ENCODE results near the gene TBC1D9. TPM values are rescaled to one million over a fixed set of nuclear protein-coding genes. Genes with fewer than 3 reads are reported as not detected.
"Not testable (repeated sequence)": the region's sequence is repeated elsewhere in the genome, so short reads cannot be mapped to it uniquely, and the experiment has no call there.

The TBC1D9 gene
- total and polyA plus RNA-seq, 7 donors = 1.6 to 5.4 (median 2.1) TPM

GRCh38 chr4:140799686-140800225, 43.6 kb upstream of the TBC1D9 start:
- no peak overlapping the region for H3K27ac ChIP-seq
- no peak for DNase-seq
- no peaks in the 10 kb centered on the region for H3K36me3 ChIP-seq (ENCODE audit: insufficient read depth in 1 of 2, low read depth in 1 of 2)
- no peak for TF ChIP-seq CTCF (IDR thresholded peaks at IDR 0.05)
- 79 to 80% (median 80%) methylated on average over 5 of the region's 5 CpGs for WGBS, 3 donors
- H3K9me3 ChIP-seq = no peaks in the 10 kb centered on the region
- intact Hi-C loops (cut with DNase I) = no loop called here
- no peak for ATAC-seq
- no peaks in the 10 kb centered on the region for H3K4me1 ChIP-seq
- H3K27me3 ChIP-seq (ENCODE audit: insufficient read depth in 3 of 3, low read length in 2 of 3) = no peaks in the 10 kb centered on the region
- H3K4me3 ChIP-seq = no peak overlapping the region

- Histone ChIP-seq H3K4me3 (no peak overlapping the region), H3K36me3 (ENCODE audit: insufficient read depth in 1 of 2, low read depth in 1 of 2) (no peaks in the 10 kb centered on the region), H3K9me3 (no peaks in the 10 kb centered on the region), H3K27ac (no peak overlapping the region), H3K27me3 (ENCODE audit: insufficient read depth in 3 of 3, low read length in 2 of 3) (no peaks in the 10 kb centered on the region), H3K4me1 (no peaks in the 10 kb centered on the region)
- ATAC-seq (no peak), DNase-seq (no peak)
- 60 to 72% (median 70%) methylated on average over 2 of the region's 2 CpGs for WGBS, 3 donors
- intact Hi-C loops (cut with DNase I) = no loop called here
- no peak for TF ChIP-seq CTCF (IDR thresholded peaks at IDR 0.05)
Measured at GRCh38 chr4:140793291-140793690, 37.1 kb upstream of the TBC1D9 start.

- WGBS, 3 donors = 83 to 96% (median 92%) methylated on average over 3 of the region's 3 CpGs
- TF ChIP-seq CTCF (IDR thresholded peaks at IDR 0.05) = no peak
- Histone ChIP-seq H3K27me3 (ENCODE audit: insufficient read depth in 3 of 3, low read length in 2 of 3) (no peaks in the 10 kb centered on the region), H3K36me3 (ENCODE audit: insufficient read depth in 1 of 2, low read depth in 1 of 2) (no peaks in the 10 kb centered on the region), H3K27ac (no peak overlapping the region), H3K9me3 (no peaks in the 10 kb centered on the region), H3K4me1 (no peaks in the 10 kb centered on the region), H3K4me3 (no peak overlapping the region)
- intact Hi-C loops (cut with DNase I) = no loop called here
- DNase-seq (peak in 1 of 2 donors; percentile 53), ATAC-seq (no peak)
Measured at GRCh38 chr4:140790765-140791164, 34.6 kb upstream of the TBC1D9 start.

- ATAC-seq = no peak
- intact Hi-C loops (cut with DNase I) = no loop called here
- no peaks in the 10 kb centered on the region for H3K4me1 ChIP-seq
- no peak overlapping the region for H3K4me3 ChIP-seq
- no peak for TF ChIP-seq CTCF (IDR thresholded peaks at IDR 0.05)
- no peaks in the 10 kb centered on the region for H3K27me3 ChIP-seq (ENCODE audit: insufficient read depth in 3 of 3, low read length in 2 of 3)
- H3K9me3 ChIP-seq = no peaks in the 10 kb centered on the region
- H3K36me3 ChIP-seq (ENCODE audit: insufficient read depth in 1 of 2, low read depth in 1 of 2) = no peaks in the 10 kb centered on the region
- 69 to 71% (median 71%) methylated on average over 4 of the region's 4 CpGs for WGBS, 3 donors
- H3K27ac ChIP-seq = no peak overlapping the region
- no peak for DNase-seq
Measured at GRCh38 chr4:140790171-140790570, 34.0 kb upstream of the TBC1D9 start.

- no peak overlapping the region for H3K27ac ChIP-seq
- no peak for TF ChIP-seq CTCF (IDR thresholded peaks at IDR 0.05)
- no peak overlapping the region for H3K4me3 ChIP-seq
- WGBS, 3 donors = 66 to 71% (median 67%) methylated on average over 5 of the region's 5 CpGs
- no peak for DNase-seq
- H3K4me1 ChIP-seq = no peaks in the 10 kb centered on the region
- intact Hi-C loops (cut with DNase I) = no loop called here
- H3K36me3 ChIP-seq (ENCODE audit: insufficient read depth in 1 of 2, low read depth in 1 of 2) = no peaks in the 10 kb centered on the region
- no peak for ATAC-seq
- H3K27me3 ChIP-seq (ENCODE audit: insufficient read depth in 3 of 3, low read length in 2 of 3) = no peaks in the 10 kb centered on the region
- no peaks in the 10 kb centered on the region for H3K9me3 ChIP-seq
Measured at GRCh38 chr4:140789759-140790158, 33.6 kb upstream of the TBC1D9 start.

GRCh38 chr4:140782787-140783186, 26.6 kb upstream of the TBC1D9 start:
- H3K27ac ChIP-seq; ATAC-seq; H3K4me3 ChIP-seq; DNase-seq; H3K9me3 ChIP-seq; H3K36me3 ChIP-seq (ENCODE audit: insufficient read depth in 1 of 2, low read depth in 1 of 2); H3K27me3 ChIP-seq (ENCODE audit: insufficient read depth in 3 of 3, low read length in 2 of 3); intact Hi-C loops (cut with DNase I); H3K4me1 ChIP-seq: not testable (repeated sequence)

Measured in psoas muscle (tissue), 8 donors.